ENCODE data around the gene AGGF1. TPM values are rescaled to one million over a fixed set of nuclear protein-coding genes. Genes with fewer than 3 reads are reported as not detected.

Gene AGGF1
- total RNA-seq, 4 donors from 2014 or later = 16.3 to 23.5 (median 21.3) TPM

- 0% methylated on average over 12 of the region's 63 CpGs for WGBS
- H3K27me3 ChIP-seq = no peaks in the 10 kb centered on the region
- H3K4me3 ChIP-seq = peak within 1 kb of the TSS; percentile 70
- peaks cover 15% of the 10 kb centered on the region for H3K4me1 ChIP-seq
- H3K27ac ChIP-seq = peak within 1 kb of the TSS; percentile 91
- no peaks in the 10 kb centered on the region for H3K9me3 ChIP-seq
- no peaks in the 10 kb centered on the region for H3K36me3 ChIP-seq
- no peak for TF ChIP-seq CTCF (IDR thresholded peaks at IDR 0.05)
- TF ChIP-seq EP300 (IDR thresholded peaks at IDR 0.05) = no peak
- peak in 1 of 2 donors; percentile 11 for TF ChIP-seq POLR2A (IDR thresholded peaks at IDR 0.05)
- peak in 1 of 3 donors; percentile 64 for TF ChIP-seq POLR2AphosphoS5 (IDR thresholded peaks at IDR 0.05)
- peak; percentile 83 to 89 for DNase-seq (ENCODE audit: low spot score in 2 of 2)
Observed at GRCh38 chr5:77086689-77087483, 56.7 kb downstream of the AGGF1 start, which contains the start of gene ZBED3. TSS of gene ZBED3 (minus strand) at chr5:77087285. CDS start at chr5:77077878, 9,407 bp downstream.

DNA sequence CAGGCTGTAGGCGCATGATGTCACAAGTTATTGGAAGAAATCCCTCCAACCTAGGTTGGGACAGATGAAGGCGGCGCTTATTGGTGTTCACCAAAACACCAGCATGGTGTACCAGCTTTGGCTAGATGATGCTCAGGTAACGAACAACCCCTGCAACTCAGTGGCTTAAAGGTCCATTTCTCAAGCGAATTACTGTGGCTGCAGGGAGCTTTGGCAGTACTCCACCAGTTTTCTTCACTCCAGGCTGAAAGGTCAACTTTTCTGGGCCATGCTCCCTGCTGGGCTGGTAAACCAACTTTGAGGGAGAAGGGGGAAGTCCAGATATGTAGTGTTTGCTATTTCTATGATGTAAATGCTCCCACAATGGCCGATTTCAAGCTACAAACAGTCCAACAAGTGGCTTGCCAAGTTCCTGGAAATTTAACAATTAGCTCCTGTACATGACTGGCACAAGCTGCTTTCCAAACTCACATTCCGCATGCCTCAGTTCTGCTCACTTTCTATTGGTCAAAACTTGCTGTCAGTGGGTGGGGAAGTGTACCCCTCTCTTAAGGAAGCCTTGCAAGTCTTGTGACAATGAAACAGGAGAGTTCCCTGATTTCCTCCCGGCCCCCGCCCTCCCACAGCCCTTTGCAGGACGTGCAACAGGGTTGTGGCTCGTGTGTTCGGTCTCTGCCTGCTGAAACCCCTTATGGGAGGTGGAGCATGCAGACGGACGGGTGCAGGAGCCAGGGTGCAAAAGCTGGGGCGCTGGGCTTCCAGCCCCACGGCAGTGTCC lies 57.5 kb downstream of the AGGF1 start:
- Histone ChIP-seq H3K27ac (peak overlapping the region; percentile 91), H3K27me3 (no peaks in the 10 kb centered on the region), H3K9me3 (no peaks in the 10 kb centered on the region), H3K4me3 (peak overlapping the region; percentile 70), H3K4me1 (peaks cover 15% of the 10 kb centered on the region), H3K36me3 (no peaks in the 10 kb centered on the region)
- DNase-seq (ENCODE audit: low spot score in 2 of 2) = peak in 1 of 2 donors; percentile 62
- WGBS = 39% methylated on average over 15 of the region's 16 CpGs
- TF ChIP-seq POLR2A (IDR thresholded peaks at IDR 0.05) (no peak), CTCF (IDR thresholded peaks at IDR 0.05) (no peak), EP300 (IDR thresholded peaks at IDR 0.05) (no peak), POLR2AphosphoS5 (IDR thresholded peaks at IDR 0.05) (no peak)

DNA sequence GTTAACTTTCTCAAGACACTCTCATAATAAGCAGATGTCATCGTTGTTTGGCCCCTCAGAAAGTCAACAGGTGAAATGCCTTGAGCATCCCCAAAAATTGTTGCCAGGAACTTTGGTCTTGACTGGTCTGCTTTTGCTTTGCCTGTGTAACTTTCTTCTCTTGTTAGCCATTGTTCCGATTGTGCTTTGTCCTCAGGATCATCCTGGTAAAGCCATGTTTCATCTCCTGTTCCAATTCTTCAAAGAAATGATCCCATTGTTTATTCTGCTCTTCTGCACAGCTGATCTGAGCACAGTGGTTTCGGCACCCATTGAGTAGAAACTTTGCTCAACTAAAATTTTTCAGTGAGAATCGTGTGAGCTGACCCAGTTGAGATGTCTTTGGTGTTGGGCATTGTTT lies 65.0 kb downstream of the AGGF1 start:
- TF ChIP-seq EP300 (IDR thresholded peaks at IDR 0.05) (no peak), POLR2A (IDR thresholded peaks at IDR 0.05) (no peak), POLR2AphosphoS5 (IDR thresholded peaks at IDR 0.05) (no peak), CTCF (IDR thresholded peaks at IDR 0.05) (no peak)
- no peak overlapping the region for H3K4me3 ChIP-seq
- no peaks in the 10 kb centered on the region for H3K9me3 ChIP-seq
- no peaks in the 10 kb centered on the region for H3K36me3 ChIP-seq
- DNase-seq (ENCODE audit: low spot score in 2 of 2) = no peak
- 94% methylated on average over 4 of the region's 4 CpGs for WGBS
- no peak overlapping the region for H3K27ac ChIP-seq
- no peaks in the 10 kb centered on the region for H3K4me1 ChIP-seq
- H3K27me3 ChIP-seq = no peaks in the 10 kb centered on the region

DNA sequence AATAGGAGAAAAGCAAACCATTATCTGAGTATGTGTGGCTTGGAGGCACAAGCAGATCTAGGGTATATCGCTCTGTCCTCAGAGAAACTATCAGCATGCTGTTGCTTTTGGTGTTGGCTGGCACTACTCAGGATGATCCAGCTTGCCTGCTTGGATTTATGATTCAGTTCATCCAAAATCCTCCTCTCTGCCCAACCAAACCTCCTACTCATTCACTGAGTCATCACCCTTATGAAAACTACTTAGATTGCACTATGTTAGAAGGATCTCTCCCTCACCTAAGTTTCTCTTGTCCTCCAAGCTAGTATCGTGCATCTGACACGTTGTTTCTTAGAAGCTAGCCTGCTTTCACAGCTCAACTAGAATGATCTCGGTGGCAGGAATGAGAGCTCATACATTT lies 71.1 kb downstream of the AGGF1 start:
- TF ChIP-seq POLR2A (IDR thresholded peaks at IDR 0.05) (no peak), EP300 (IDR thresholded peaks at IDR 0.05) (no peak), POLR2AphosphoS5 (IDR thresholded peaks at IDR 0.05) (no peak), CTCF (IDR thresholded peaks at IDR 0.05) (no peak)
- Histone ChIP-seq H3K4me1 (peaks cover 10% of the 10 kb centered on the region), H3K4me3 (no peak overlapping the region), H3K9me3 (no peaks in the 10 kb centered on the region), H3K36me3 (no peaks in the 10 kb centered on the region), H3K27me3 (no peaks in the 10 kb centered on the region), H3K27ac (peak overlapping the region; percentile 80)
- no peak for DNase-seq (ENCODE audit: low spot score in 2 of 2)
- 83% methylated on average over 4 of the region's 4 CpGs for WGBS

GRCh38 chr5:77102549-77102948 lies 72.3 kb downstream of the AGGF1 start:
- H3K4me1 ChIP-seq = peaks cover 10% of the 10 kb centered on the region
- H3K27me3 ChIP-seq = no peaks in the 10 kb centered on the region
- TF ChIP-seq POLR2AphosphoS5 (IDR thresholded peaks at IDR 0.05) (no peak), POLR2A (IDR thresholded peaks at IDR 0.05) (no peak), EP300 (IDR thresholded peaks at IDR 0.05) (no peak), CTCF (IDR thresholded peaks at IDR 0.05) (no peak)
- H3K9me3 ChIP-seq = no peaks in the 10 kb centered on the region
- DNase-seq (ENCODE audit: low spot score in 2 of 2) = no peak
- 82% methylated on average over 6 of the region's 7 CpGs for WGBS
- H3K27ac ChIP-seq = peak overlapping the region; percentile 80
- H3K4me3 ChIP-seq = no peak overlapping the region
- H3K36me3 ChIP-seq = no peaks in the 10 kb centered on the region

All from suprapubic skin (tissue), 4 donors.